Measurements from ENCODE around the gene IGLL5.
"Not testable (repeated sequence)": the region's sequence is repeated elsewhere in the genome, so short reads cannot be mapped to it uniquely, and the experiment has no call there.

The IGLL5 gene

DNA sequence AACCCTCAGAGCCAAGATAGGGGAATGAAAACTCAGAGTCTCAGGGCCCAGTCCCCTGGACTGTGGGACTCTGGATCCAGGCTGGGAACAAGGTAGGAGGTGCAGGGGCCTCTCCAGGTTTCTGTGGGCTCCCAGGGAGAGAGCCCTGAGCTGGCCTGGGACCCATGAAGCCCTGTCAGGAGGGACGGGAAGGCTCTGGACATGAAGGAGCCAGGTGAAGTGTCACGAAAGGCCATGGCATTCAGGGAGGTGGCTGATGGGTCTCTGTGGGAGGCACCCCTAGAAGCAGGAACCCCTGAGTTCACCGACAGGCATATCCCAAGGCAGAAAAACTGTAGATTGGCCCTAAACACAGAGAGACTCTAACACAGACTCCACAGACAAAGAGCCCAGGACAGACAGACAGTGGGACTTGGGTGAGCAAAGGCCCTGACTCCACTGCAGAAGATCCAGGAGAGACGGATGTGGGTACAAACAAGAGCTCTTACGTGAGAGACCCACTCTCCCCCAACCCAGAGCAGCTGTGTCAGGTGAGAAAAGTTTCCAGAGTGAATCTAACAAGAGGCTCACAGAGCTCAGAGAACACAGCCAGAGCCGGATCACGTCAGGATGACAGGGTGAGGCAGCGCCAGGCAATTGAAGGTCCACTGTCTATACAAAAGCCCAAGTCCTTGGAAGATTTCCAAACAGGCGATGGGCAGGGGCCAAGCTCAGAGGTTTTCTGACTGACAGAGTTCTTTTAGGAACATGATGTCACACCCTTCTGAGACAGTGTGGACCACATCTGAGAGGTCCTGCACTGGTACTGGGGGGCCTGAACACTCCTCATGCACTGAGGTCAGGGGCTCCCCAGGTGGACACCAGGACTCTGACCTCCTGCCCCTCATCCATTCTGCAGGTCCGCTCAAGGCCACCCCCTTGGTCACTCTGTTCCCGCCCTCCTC lies 27.4 kb downstream of the IGLL5 start:
- DNase-seq (ENCODE audit: low read depth in 2 of 2) = no peak

- DNase-seq (ENCODE audit: low read depth in 2 of 2) = no peak
Measured at GRCh38 chr22:22915670-22916035, 28.0 kb downstream of the IGLL5 start.

- DNase-seq (ENCODE audit: low read depth in 2 of 2) = no peak
Measured at GRCh38 chr22:22916215-22916951, 28.8 kb downstream of the IGLL5 start.

DNA sequence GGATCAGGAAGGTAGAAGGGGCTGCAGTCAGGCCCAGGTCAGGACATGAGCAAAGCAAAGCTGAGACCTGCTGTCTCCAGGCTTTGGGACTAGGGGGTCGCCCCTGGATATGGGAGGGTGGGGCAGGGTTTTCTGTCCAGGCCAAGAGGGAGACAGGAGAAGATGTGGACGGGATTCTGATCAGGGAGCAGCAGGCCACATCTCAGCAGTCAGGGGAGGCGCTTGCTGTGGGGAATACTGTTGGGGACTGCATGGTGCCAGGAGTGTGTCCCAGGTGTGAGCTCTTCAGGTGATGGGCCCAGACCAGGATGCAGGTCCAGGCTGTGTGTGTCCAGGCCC lies 29.3 kb downstream of the IGLL5 start:
- DNase-seq (ENCODE audit: low read depth in 2 of 2) = no peak

- no peak for DNase-seq (ENCODE audit: low read depth in 2 of 2)
Measured at GRCh38 chr22:22917377-22917776, 29.8 kb downstream of the IGLL5 start.

DNA sequence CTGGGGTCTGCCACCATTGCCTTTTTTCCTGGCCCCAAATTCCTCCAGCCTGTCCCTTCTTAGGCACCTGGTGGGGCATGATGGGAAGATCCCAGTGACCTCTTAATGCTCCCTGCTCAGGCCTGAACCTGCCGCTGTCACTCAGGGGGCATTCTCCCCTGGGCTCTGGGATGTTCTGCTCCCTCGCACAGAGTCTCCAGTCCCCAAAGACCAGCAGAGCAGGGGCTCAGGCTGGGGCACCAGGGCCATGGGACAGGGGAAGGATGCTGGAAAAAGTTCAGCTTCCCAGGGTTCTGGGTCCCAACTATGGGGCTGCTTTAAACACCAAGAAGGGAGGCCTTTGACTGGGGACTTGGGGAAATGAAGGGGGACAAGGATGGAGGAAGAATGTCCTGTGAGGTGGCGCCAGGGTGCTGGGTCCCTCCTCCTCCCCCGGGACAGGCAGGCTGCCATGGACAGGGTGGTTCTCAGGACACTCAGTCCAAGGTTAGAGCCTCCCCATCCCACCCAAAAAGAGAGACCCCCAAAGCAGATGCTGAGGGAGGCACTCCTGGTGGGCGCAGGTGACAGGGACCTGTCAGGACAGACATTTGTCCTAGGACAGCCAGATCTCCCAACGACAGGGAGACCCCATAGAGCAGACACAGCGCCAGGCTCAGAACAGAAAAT lies 30.8 kb downstream of the IGLL5 start:
- DNase-seq (ENCODE audit: low read depth in 2 of 2) = no peak

- DNase-seq (ENCODE audit: low read depth in 2 of 2) = no peak
Measured at GRCh38 chr22:22919041-22919440, 31.4 kb downstream of the IGLL5 start.

DNA sequence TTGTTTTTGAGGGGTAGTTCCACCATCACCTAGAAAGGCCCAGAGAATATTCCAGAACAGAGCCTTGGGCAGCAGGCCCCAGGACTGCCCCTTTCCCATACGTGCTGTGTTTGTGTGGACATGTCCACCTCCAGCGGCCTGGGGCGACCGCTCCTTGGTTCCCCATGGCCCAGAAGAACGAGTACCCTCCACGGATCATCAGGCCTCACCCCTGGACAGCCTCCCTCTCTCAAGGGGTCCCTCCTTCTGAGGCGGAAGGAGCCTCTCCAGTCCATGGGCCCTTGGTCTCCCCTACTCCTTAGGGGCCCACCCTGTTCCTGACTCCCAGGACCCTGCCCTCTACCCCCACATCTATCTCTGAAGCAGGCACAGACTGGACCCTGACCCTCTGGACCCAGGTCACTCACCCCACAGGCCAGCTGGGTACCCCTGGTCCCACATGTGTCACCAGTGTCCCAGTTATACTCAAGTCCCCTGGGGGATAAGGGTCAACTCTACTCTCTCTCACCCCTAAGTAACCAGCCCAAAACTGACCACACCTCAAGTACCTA lies 32.6 kb downstream of the IGLL5 start:
- no peak for DNase-seq (ENCODE audit: low read depth in 2 of 2)

GRCh38 chr22:22920910-22921550 lies 33.4 kb downstream of the IGLL5 start:
- no peak for DNase-seq (ENCODE audit: low read depth in 2 of 2)

DNA sequence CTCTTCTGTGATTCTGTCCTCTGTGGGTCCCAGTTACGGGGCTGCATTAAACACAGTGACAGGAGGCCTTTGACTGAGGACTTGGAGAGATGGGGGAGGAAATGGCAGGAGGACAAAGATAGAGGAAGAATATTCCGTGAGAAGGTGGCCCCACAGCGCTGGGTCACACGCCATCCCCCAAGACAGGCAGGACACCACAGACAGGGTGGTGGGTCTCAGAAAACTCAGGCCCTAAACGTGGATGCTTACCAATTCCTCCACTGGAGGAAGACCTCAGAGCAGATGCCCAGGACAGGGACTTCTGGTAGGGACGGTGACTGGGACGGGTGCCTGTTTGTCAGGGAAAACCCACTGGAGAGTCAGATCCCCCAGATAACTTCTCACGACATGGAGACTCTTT lies 34.0 kb downstream of the IGLL5 start:
- DNase-seq (ENCODE audit: low read depth in 2 of 2) = no peak

DNA sequence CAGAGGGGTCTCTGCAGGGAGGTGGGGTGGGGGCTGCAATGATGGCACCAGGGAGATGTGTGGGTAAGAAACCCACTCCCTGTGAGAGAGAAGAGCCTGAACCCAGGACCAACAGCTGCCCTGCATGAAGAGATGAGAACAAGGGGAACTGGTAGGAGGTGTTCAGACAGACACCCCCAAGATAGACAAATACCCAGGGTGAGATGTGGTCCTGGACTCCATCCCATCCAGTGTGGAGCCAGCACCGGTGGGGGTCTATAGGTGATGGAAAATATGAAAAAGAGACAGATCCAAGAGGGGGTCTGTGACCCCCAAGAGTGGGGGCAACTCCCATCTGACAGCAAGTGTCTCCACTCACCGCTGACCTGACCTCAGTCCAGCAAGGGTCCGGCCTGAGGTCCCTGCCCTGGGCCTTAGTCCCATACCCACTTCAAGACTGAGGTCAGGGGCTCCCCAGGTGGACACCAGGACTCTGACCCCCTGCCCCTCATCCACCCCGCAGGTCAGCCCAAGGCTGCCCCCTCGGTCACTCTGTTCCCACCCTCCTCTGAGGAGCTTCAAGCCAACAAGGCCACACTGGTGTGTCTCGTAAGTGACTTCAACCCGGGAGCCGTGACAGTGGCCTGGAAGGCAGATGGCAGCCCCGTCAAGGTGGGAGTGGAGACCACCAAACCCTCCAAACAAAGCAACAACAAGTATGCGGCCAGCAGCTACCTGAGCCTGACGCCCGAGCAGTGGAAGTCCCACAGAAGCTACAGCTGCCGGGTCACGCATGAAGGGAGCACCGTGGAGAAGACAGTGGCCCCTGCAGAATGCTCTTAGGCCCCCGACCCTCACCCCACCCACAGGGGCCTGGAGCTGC lies 34.7 kb downstream of the IGLL5 start:
- DNase-seq (ENCODE audit: low read depth in 2 of 2) = not testable (repeated sequence)

DNA sequence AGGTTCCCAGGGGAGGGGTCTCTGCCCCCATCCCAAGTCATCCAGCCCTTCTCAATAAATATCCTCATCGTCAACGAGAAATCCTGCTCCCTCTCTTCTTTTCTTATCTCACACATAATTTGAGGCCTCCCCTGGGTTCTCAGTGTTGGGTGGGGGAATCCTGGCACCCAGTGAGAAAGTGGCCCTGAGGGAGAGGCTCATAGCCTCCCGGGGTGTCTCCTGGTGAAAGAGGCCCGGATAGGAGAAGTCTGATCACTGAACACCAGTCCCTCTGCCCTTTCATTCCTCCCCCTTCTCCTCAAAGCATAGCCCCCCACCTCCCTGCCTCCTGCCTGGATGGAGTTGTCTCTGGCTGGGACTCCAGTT lies 35.3 kb downstream of the IGLL5 start:
- DNase-seq (ENCODE audit: low read depth in 2 of 2) = no peak

GRCh38 chr22:22923379-22923778 lies 35.8 kb downstream of the IGLL5 start:
- no peak for DNase-seq (ENCODE audit: low read depth in 2 of 2)

DNA sequence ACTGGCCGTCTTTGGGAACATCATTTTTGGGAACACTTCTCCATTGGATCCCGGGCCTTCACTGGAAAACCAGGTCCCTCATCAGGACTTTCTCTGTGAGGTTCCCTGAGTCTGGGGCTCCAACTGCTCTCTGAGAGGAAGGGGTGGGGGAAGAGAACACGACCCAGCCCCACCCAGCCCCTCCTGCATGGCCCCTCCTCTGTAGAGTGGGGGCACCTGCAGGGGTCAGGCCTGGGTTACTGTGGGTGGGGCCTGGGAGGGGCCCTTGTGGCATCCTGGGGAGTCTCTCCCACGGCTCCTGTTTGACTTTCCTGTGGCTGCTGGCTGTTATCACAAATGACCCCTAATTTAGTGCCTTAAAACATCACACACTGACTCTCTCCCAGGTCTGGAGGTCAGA lies 36.3 kb downstream of the IGLL5 start:
- no peak for DNase-seq (ENCODE audit: low read depth in 2 of 2)

DNA sequence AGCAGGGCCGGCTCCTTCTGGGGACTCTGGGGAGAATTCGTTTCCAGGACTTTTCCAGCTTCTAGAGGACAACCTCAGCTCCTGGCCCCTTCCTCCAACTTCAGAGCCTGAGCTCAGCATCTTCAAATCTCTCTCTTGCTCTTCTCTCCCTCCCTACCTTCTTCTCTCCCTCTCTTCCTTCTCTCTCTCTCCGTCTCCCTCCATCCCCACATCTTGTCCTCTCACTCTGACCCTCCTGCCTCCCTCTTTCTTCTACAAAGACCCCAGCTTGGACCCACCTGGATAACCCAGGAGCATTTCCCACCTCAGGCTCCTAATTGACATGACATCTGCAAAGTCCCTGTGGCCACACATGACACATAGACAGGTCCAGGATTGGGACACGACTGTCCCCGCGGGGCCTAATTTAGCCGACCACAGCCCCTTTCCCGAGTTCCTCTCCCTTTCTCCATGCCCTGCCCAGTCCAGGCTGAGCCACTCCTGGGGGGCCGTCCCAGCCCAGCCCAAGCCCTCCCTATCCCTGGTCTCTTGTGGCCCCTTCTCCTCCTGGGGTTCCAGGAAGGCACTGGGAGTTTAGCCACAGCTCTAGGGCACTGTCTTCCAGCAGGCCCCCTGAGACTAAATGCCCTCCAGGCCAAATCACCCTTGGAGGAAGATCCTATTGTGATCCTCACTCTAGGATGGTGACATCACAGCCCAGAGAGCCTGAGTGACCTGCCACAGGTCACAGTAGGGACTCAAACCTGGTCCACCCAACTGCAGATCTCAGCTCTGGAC lies 36.9 kb downstream of the IGLL5 start:
- DNase-seq (ENCODE audit: low read depth in 2 of 2) = no peak

DNA sequence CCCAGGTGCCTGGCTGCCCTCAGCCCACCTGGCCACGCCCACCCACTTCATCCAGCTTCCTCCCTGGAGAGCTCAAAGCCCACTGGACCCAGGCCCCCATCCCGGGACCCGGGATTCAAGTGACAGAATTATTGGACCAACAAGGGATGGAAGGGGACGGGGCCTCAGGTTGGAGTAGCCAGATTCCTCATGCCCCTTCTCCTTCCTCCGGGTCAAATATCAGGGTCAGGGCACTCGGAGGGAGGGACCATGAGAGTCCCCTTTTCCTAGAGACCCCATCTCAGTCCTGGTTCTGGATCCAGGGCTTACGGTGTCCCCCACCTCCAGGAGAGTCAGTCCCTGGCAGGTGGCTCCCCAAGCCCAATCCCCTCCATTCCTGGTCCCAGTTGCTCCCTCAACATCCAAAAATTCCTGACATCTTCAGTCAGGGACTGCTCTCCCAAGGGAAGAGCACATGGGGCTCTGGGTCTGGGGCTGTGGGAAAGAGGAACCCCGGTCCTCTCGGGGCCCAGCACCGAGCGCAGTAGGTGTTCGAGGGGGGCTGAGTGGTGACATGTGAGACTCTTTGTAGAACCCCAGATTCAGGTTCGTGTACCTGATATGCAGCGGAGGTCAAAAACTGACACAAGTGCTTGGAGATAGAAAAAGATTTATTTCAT lies 37.7 kb downstream of the IGLL5 start:
- DNase-seq (ENCODE audit: low read depth in 2 of 2) = no peak

DNA sequence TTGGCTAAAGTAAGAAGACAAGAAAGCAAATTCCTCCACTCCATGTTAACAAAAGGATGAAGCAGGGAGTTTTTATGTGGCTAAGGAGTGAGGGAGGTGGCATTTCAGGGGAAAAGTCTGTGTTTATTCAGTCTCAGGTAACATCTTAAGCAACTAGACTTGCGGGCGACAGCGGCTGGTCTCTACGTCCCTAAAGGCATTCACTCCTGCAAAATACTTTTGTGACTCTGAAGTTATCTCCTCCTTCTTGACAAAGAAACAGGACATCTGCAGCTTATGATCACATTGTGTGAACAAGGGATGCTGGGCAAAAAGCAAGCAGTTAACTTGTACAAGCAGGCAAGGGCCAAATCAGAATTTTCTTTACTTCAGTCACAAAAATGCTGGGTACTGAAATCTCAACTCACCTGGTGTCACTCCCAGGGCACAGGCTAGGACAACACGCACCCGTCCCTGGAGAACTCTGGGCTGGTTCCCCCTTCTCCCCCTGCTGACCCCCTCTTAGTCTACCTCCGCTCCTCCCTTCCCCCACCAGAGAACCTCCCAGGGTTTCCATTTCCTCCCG lies 38.3 kb downstream of the IGLL5 start:
- DNase-seq (ENCODE audit: low read depth in 2 of 2) = no peak

DNA sequence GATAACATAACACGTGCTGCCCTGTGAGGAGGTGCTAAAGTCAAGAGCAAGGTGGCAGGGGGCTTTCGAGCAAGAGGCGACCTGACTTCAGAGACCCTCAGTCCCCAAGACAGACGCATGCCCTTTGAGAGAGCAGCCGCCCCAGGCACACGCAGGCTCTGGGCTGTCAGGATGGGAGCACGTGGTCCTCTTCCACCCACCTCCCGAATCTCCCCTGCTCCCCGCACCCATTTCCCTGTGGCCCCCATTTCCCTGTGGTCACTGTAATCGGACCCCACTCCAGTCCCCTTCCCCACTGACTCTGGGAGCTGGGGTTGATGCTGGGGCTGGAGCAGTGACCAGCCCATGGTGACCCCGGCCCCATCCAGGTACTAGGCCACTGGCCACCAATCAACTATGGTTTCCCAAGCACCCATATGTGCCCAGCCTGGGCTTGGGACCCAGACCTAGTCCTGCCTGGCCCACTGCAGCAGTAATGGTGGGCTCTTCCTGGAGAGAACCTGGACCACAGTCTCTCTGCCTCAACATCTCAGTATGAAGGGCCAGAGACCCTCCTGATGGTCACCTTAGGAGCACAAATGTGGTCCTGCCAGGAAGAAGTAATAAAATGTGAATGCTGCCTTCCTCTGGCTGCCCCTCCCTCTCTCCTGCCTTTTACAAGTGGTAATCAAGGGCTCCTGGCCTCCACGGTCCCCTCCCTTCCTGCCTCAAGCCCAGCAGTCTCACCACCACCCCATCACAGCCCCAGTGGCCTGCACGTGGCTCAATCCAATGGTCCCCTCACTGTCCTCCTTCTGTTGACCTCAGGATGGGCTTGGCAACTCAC lies 39.0 kb downstream of the IGLL5 start:
- no peak for DNase-seq (ENCODE audit: low read depth in 2 of 2)

All from stimulated activated CD8-positive, alpha-beta memory T cell treated with anti-CD3 and anti-CD28 coated beads, Interleukin-2, amount 100 ng/mL, for 48 hours (primary cell).